ENCODE measurements around the gene CNTN4.

The CNTN4 gene

GRCh38 chr3:2274526-2274925, 175.9 kb downstream of the CNTN4 start:
- no peak for FAIRE-seq

GRCh38 chr3:2283818-2284217, 185.2 kb downstream of the CNTN4 start:
- FAIRE-seq, result no peak

GRCh38 chr3:2300938-2301337, 202.3 kb downstream of the CNTN4 start:
- FAIRE-seq, result no peak

- FAIRE-seq, result no peak
Measured at GRCh38 chr3:2301361-2301760, 202.7 kb downstream of the CNTN4 start.

- FAIRE-seq, result no peak
Measured at GRCh38 chr3:2303566-2303965, 204.9 kb downstream of the CNTN4 start.

GRCh38 chr3:2311022-2311421, 212.4 kb downstream of the CNTN4 start:
- FAIRE-seq, result peak; percentile 60

- no peak for FAIRE-seq
Measured at GRCh38 chr3:2317521-2317920, 218.9 kb downstream of the CNTN4 start.

GRCh38 chr3:2334921-2335320, 236.3 kb downstream of the CNTN4 start:
- no peak for FAIRE-seq

GRCh38 chr3:2343031-2343682, 244.5 kb downstream of the CNTN4 start:
- no peak for FAIRE-seq

- FAIRE-seq, result no peak
Measured at GRCh38 chr3:2352134-2352762, 253.6 kb downstream of the CNTN4 start.

GRCh38 chr3:2354702-2355101, 256.0 kb downstream of the CNTN4 start:
- no peak for FAIRE-seq

- FAIRE-seq, result no peak
Measured at GRCh38 chr3:2356298-2356950, 257.8 kb downstream of the CNTN4 start.

- no peak for FAIRE-seq
Measured at GRCh38 chr3:2360815-2361214, 262.1 kb downstream of the CNTN4 start.

GRCh38 chr3:2362122-2362521, 263.5 kb downstream of the CNTN4 start:
- FAIRE-seq, result no peak

- FAIRE-seq, result no peak
Measured at GRCh38 chr3:2363854-2364253, 265.2 kb downstream of the CNTN4 start.

GRCh38 chr3:2370317-2370716, 271.7 kb downstream of the CNTN4 start:
- FAIRE-seq, result no peak

GRCh38 chr3:2372306-2372705, 273.6 kb downstream of the CNTN4 start:
- FAIRE-seq, result no peak

- FAIRE-seq, result peak; percentile 30
Measured at GRCh38 chr3:2375376-2375775, 276.7 kb downstream of the CNTN4 start.

GRCh38 chr3:2377281-2377680, 278.6 kb downstream of the CNTN4 start:
- FAIRE-seq, result no peak

- FAIRE-seq, result no peak
Measured at GRCh38 chr3:2390926-2391532, 292.4 kb downstream of the CNTN4 start.

GRCh38 chr3:2391896-2392295, 293.2 kb downstream of the CNTN4 start:
- no peak for FAIRE-seq

- FAIRE-seq, result no peak
Measured at GRCh38 chr3:2392981-2393380, 294.3 kb downstream of the CNTN4 start.

GRCh38 chr3:2415083-2415482, 316.4 kb downstream of the CNTN4 start:
- FAIRE-seq, result no peak

- FAIRE-seq, result no peak
Measured at GRCh38 chr3:2420919-2421318, 322.3 kb downstream of the CNTN4 start.

Data from islet of Langerhans (tissue), 1 donor.